K562 (cell line): Measurements from ENCODE around the gene LLGL2. TPM values are rescaled to one million over a fixed set of nuclear protein-coding genes. Genes with fewer than 3 reads are reported as not detected.

ENCODE experiments used
- DIDO1 ChIP-seq: fragments of 450-650 bp; IDR thresholded peaks from 2 replicates; pipeline ENCODE4 v1.6.1; 2016; ENCODE audit warnings: low read depth, missing biosample characterization, missing genetic modification characterization
- ELF1 ChIP-seq: fragments of 200-800 bp; sonication (Bioruptor generic); IDR thresholded peaks from 2 replicates; pipeline ENCODE4 v1.6.1; 2016; ENCODE audit warnings: missing genetic modification characterization, missing compliant biosample characterization
- ILF3 ChIP-seq: fragments of 450-650 bp; IDR thresholded peaks from 2 replicates; pipeline ENCODE4 v1.6.1; 2018; ENCODE audit warnings: antibody characterized with exemption, mild to moderate bottlenecking, moderate library complexity, borderline replicate concordance
- KLF6 ChIP-seq: fragments of 250-450 bp; sonication (Bioruptor Pico); IDR thresholded peaks from 2 replicates; pipeline ENCODE4 v1.4.0; 2020; ENCODE audit warnings: mild to moderate bottlenecking, moderate library complexity, borderline replicate concordance
- MNT ChIP-seq, 2 experiments: fragments of 450-650 bp; conservative IDR thresholded peaks; 2 replicates each; pipeline ENCODE4 v1.6.1; 2017; ENCODE audit warnings: mild to moderate bottlenecking in 2 of 2, moderate library complexity in 2 of 2
- POLR3A ChIP-seq: IDR thresholded peaks from 2 replicates; pipeline ENCODE4 v1.6.1; 2011; ENCODE audit warnings: borderline replicate concordance, mild to moderate bottlenecking, moderate library complexity; ENCODE audit not compliant: insufficient read length, insufficient read depth; ENCODE audit errors: extremely low read depth
- PTRF ChIP-seq: fragments of 450-650 bp; IDR thresholded peaks from 2 replicates; pipeline ENCODE4 v1.6.1; 2016; ENCODE audit warnings: mild to moderate bottlenecking, missing genetic modification characterization, missing compliant biosample characterization
- RUNX1 ChIP-seq: sonication (generic); IDR thresholded peaks from 2 replicates; pipeline ENCODE4 v1.6.1; 2016; ENCODE audit warnings: antibody characterized with exemption, low read depth
- SMAD4 ChIP-seq: fragments of 250-450 bp; sonication (Bioruptor Pico); conservative IDR thresholded peaks from 2 replicates; pipeline ENCODE4 v1.8.0; 2021; ENCODE audit warnings: inconsistent platforms, mild to moderate bottlenecking, moderate library complexity
- SREBF2 ChIP-seq: sonication (generic); formaldehyde crosslinking; IDR thresholded peaks from 2 replicates; pipeline ENCODE4 v1.4.0; 2020; ENCODE audit warnings: mild to moderate bottlenecking, missing genetic modification reagents
- SRSF9 ChIP-seq: fragments of 200-400 bp; formaldehyde crosslinking; IDR thresholded peaks from 2 replicates; pipeline ENCODE4 v1.6.1; 2017; ENCODE audit warnings: low read depth, low read length, borderline replicate concordance
- TRIM28 ChIP-seq: fragments of 450-650 bp; IDR thresholded peaks from 2 replicates; pipeline ENCODE4 v1.6.1; 2017
- ZKSCAN3 ChIP-seq: fragments of 250-450 bp; sonication (Bioruptor Pico); IDR thresholded peaks from 2 replicates; pipeline ENCODE4 v1.4.0; 2020
- ZNF384 ChIP-seq: IDR thresholded peaks from 2 replicates; pipeline ENCODE4 v1.6.1; 2012; ENCODE audit warnings: low read depth, low read length, improper control_type of control experiment
- polyA plus RNA-seq, 8 experiments: library from polyadenylated mRNA; depleted of rRNA in 4 of 8; stranded (reverse) in 5 of 8; unstranded in 3 of 8; fragments of >200 nt; fragmentation: Nextera tagmentation in 2 of 8; fragmentation: Illumina TruSeq in 1 of 8; extraction: Ambion mirVana in 2 of 8; extraction: Trizol in 1 of 8; gene quantifications; 2 replicates each; pipeline versions ENCODE4 v1.2.1 to v1.2.3, GENCODE V29; 2011 to 2014; ENCODE audit warnings: inconsistent platforms in 1 of 8, missing spikeins in 1 of 8
- total RNA-seq, 7 experiments: library from RNA; depleted of rRNA in 6 of 7; stranded (reverse); fragments of >200 nt in 6 of 7; fragmentation: Illumina TruSeq in 2 of 7; extraction: Trizol in 2 of 7; gene quantifications; 2 replicates each; pipeline versions ENCODE4 v1.2.1 to v1.2.3, GENCODE V29; 2011 to 2021; ENCODE audit warnings: low replicate concordance in 1 of 7
- TF ChIP-seq, protein P1 (sequence below), 3 experiments: fragments of 200-800 bp in 1 of 3; fragments of 250-450 bp in 1 of 3; fragments of 450-650 bp in 1 of 3; sonication (Bioruptor Pico) in 1 of 3; sonication (Bioruptor generic) in 1 of 3; formaldehyde crosslinking in 1 of 3; IDR thresholded peaks; 2 replicates each; pipeline versions ENCODE4 v1.6.1 to v1.8.0; 2016 to 2022; ENCODE audit warnings: mild to moderate bottlenecking in 2 of 3, missing genetic modification characterization in 2 of 3, missing compliant biosample characterization in 1 of 3, moderate library complexity in 1 of 3
- TF ChIP-seq, protein P2 (sequence below): fragments of 250-450 bp; sonication (Bioruptor Pico); IDR thresholded peaks from 2 replicates; pipeline ENCODE4 v1.4.0; 2020; ENCODE audit warnings: mild to moderate bottlenecking, moderate library complexity

The LLGL2 gene
- total and polyA plus RNA-seq, 9 of the 15 experiments (the other 6 are each of a cell fraction or from before 2014, with no cell fraction given), result 0.32 to 24.4 (median 10.2) TPM

DNA sequence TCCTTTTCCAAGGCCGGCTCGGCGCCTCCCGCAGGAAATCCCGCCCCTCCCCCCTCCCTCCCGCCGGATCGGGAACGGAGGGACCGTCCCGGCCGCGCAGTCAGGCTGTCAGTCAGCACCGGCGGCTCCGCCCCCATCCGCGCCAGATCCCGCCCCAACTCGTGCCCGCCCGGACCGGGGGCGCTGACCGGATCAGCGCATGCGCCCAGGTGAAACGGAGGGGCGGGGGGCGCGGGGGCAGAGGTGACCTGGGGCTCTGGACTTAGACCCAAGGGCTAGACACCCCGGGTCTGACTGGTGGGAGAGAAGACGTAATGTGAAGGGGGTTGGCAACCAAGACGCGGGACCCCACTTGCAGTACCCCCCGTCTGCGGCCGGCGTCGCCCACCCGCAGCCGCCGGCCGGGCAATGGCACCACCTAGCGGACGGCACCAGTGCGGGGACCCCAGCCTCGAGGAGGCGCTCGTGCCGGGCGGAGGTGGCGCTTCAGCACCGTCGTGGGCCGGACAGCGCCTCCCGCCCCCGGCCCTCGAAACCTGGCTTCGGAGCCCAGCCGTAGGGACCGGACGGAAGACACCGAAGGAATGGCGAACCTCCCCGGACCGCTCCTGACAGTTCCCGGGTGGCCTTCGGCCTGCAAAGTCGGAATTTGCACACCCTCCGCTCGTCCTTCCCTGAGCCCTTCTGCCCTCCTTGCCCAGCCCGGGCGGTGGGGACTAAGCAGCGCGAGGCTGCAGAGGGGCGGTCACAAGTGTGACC, 9.8 kb upstream of the LLGL2 start, which contains the start of gene CASKIN2 (continued):
- peak; percentile 94 to 98 for TF ChIP-seq MNT (conservative IDR thresholded peaks at IDR 0.05)
- TF ChIP-seq RUNX1, result no peak
- no peak for TF ChIP-seq ELF1 (tag)
- no peak for TF ChIP-seq ZNF384
- no peak for TF ChIP-seq POLR3A
- TF ChIP-seq PTRF, result no peak
- TF ChIP-seq SREBF2 (CRISPR knock-in tag), result peak; percentile 75; the same call in 1 of the 2 replicates
- peak; percentile 80 for TF ChIP-seq SMAD4 (CRISPR knock-in tag)
- no peak for TF ChIP-seq ZKSCAN3 (CRISPR knock-in tag)
- no peak for TF ChIP-seq KLF6 (CRISPR knock-in tag)
- no peak for TF ChIP-seq ILF3
- TF ChIP-seq SRSF9, result no peak
- TF ChIP-seq, protein P1, sequence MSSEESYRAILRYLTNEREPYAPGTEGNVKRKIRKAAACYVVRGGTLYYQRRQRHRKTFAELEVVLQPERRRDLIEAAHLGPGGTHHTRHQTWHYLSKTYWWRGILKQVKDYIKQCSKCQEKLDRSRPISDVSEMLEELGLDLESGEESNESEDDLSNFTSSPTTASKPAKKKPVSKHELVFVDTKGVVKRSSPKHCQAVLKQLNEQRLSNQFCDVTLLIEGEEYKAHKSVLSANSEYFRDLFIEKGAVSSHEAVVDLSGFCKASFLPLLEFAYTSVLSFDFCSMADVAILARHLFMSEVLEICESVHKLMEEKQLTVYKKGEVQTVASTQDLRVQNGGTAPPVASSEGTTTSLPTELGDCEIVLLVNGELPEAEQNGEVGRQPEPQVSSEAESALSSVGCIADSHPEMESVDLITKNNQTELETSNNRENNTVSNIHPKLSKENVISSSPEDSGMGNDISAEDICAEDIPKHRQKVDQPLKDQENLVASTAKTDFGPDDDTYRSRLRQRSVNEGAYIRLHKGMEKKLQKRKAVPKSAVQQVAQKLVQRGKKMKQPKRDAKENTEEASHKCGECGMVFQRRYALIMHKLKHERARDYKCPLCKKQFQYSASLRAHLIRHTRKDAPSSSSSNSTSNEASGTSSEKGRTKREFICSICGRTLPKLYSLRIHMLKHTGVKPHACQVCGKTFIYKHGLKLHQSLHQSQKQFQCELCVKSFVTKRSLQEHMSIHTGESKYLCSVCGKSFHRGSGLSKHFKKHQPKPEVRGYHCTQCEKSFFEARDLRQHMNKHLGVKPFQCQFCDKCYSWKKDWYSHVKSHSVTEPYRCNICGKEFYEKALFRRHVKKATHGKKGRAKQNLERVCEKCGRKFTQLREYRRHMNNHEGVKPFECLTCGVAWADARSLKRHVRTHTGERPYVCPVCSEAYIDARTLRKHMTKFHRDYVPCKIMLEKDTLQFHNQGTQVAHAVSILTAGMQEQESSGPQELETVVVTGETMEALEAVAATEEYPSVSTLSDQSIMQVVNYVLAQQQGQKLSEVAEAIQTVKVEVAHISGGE (CRISPR knock-in tag; IDR thresholded peaks at IDR 0.05), result peak in 2 of 3 experiments; percentile 58 to 60; a peak in 3 of 6 replicates
- TF ChIP-seq, protein P2, sequence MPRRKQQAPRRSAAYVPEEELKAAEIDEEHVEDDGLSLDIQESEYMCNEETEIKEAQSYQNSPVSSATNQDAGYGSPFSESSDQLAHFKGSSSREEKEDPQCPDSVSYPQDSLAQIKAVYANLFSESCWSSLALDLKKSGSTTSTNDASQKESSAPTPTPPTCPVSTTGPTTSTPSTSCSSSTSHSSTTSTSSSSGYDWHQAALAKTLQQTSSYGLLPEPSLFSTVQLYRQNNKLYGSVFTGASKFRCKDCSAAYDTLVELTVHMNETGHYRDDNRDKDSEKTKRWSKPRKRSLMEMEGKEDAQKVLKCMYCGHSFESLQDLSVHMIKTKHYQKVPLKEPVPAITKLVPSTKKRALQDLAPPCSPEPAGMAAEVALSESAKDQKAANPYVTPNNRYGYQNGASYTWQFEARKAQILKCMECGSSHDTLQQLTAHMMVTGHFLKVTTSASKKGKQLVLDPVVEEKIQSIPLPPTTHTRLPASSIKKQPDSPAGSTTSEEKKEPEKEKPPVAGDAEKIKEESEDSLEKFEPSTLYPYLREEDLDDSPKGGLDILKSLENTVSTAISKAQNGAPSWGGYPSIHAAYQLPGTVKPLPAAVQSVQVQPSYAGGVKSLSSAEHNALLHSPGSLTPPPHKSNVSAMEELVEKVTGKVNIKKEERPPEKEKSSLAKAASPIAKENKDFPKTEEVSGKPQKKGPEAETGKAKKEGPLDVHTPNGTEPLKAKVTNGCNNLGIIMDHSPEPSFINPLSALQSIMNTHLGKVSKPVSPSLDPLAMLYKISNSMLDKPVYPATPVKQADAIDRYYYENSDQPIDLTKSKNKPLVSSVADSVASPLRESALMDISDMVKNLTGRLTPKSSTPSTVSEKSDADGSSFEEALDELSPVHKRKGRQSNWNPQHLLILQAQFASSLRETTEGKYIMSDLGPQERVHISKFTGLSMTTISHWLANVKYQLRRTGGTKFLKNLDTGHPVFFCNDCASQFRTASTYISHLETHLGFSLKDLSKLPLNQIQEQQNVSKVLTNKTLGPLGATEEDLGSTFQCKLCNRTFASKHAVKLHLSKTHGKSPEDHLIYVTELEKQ (CRISPR knock-in tag), result no peak
- TF ChIP-seq DIDO1 (tag), result no peak; the same call in 1 of the 2 replicates
- no peak for TF ChIP-seq TRIM28
